ENCODE results near the gene CNNM1. TPM values are rescaled to one million over a fixed set of nuclear protein-coding genes. Genes with fewer than 3 reads are reported as not detected.

The CNNM1 gene
- total and polyA plus RNA-seq, 9 donors: 0.03 to 0.09 (median 0.06) TPM; not detected in 3

- Histone ChIP-seq H3K4me3 (ENCODE audit: low read length) (no peak overlapping the region), H3K27me3 (ENCODE audit: control insufficient read depth, insufficient read depth, low read length) (no peaks in the 10 kb centered on the region), H3K36me3 (ENCODE audit: control insufficient read depth, insufficient read depth, low read length) (peaks cover 50% of the 10 kb centered on the region), H3K4me1 (ENCODE audit: control insufficient read depth, insufficient read depth, low read length) (no peaks in the 10 kb centered on the region), H3K27ac (ENCODE audit: low read length) (no peak overlapping the region), H3K9me3 (replicated peaks; ENCODE audit: control insufficient read depth, low read depth, low read length) (no peaks in the 10 kb centered on the region)
- no CpG with 5 or more reads among the region's 3 CpGs for WGBS (ENCODE audit: insufficient coverage)
- no peak for DNase-seq
These were observed 77.0 kb downstream of the CNNM1 start for GRCh38 chr10:99406149-99406548.

GRCh38 chr10:99410146-99410545 is 81.0 kb downstream of the CNNM1 start:
- Histone ChIP-seq H3K27me3 (ENCODE audit: control insufficient read depth, insufficient read depth, low read length) (no peaks in the 10 kb centered on the region), H3K27ac (ENCODE audit: low read length) (no peak overlapping the region), H3K9me3 (replicated peaks; ENCODE audit: control insufficient read depth, low read depth, low read length) (no peaks in the 10 kb centered on the region), H3K4me1 (ENCODE audit: control insufficient read depth, insufficient read depth, low read length) (peaks cover 2% of the 10 kb centered on the region), H3K36me3 (ENCODE audit: control insufficient read depth, insufficient read depth, low read length) (peaks cover 18% of the 10 kb centered on the region), H3K4me3 (ENCODE audit: low read length) (no peak overlapping the region)
- WGBS (ENCODE audit: insufficient coverage): no CpG with 5 or more reads among the region's 1 CpG
- DNase-seq: no peak

GRCh38 chr10:99410876-99411275 is 81.7 kb downstream of the CNNM1 start:
- Histone ChIP-seq H3K4me1 (ENCODE audit: control insufficient read depth, insufficient read depth, low read length) (peaks cover 2% of the 10 kb centered on the region), H3K4me3 (ENCODE audit: low read length) (no peak overlapping the region), H3K9me3 (replicated peaks; ENCODE audit: control insufficient read depth, low read depth, low read length) (no peaks in the 10 kb centered on the region), H3K27me3 (ENCODE audit: control insufficient read depth, insufficient read depth, low read length) (no peaks in the 10 kb centered on the region), H3K27ac (ENCODE audit: low read length) (no peak overlapping the region), H3K36me3 (ENCODE audit: control insufficient read depth, insufficient read depth, low read length) (peaks cover 13% of the 10 kb centered on the region)
- DNase-seq: no peak
- 81% methylated on average over 2 of the region's 4 CpGs for WGBS (ENCODE audit: insufficient coverage)

- WGBS (ENCODE audit: insufficient coverage): 100% methylated on average over 1 of the region's 2 CpGs
- Histone ChIP-seq H3K4me3 (ENCODE audit: low read length) (no peak overlapping the region), H3K27me3 (ENCODE audit: control insufficient read depth, insufficient read depth, low read length) (no peaks in the 10 kb centered on the region), H3K27ac (ENCODE audit: low read length) (no peak overlapping the region), H3K4me1 (ENCODE audit: control insufficient read depth, insufficient read depth, low read length) (peaks cover 2% of the 10 kb centered on the region), H3K9me3 (replicated peaks; ENCODE audit: control insufficient read depth, low read depth, low read length) (no peaks in the 10 kb centered on the region), H3K36me3 (ENCODE audit: control insufficient read depth, insufficient read depth, low read length) (peaks cover 7% of the 10 kb centered on the region)
- no peak for DNase-seq
These were observed 82.4 kb downstream of the CNNM1 start for GRCh38 chr10:99411546-99411945.

- H3K27ac ChIP-seq (ENCODE audit: low read length): no peak overlapping the region
- peaks cover 1% of the 10 kb centered on the region for H3K36me3 ChIP-seq (ENCODE audit: control insufficient read depth, insufficient read depth, low read length)
- WGBS (ENCODE audit: insufficient coverage): 83% methylated on average over 1 of the region's 1 CpG
- H3K4me1 ChIP-seq (ENCODE audit: control insufficient read depth, insufficient read depth, low read length): peaks cover 2% of the 10 kb centered on the region
- no peaks in the 10 kb centered on the region for H3K27me3 ChIP-seq (ENCODE audit: control insufficient read depth, insufficient read depth, low read length)
- no peak for DNase-seq
- H3K4me3 ChIP-seq (ENCODE audit: low read length): no peak overlapping the region
- no peaks in the 10 kb centered on the region for H3K9me3 ChIP-seq (replicated peaks; ENCODE audit: control insufficient read depth, low read depth, low read length)
These were observed 82.9 kb downstream of the CNNM1 start for GRCh38 chr10:99412099-99412498.

GRCh38 chr10:99418910-99419624 is 89.9 kb downstream of the CNNM1 start:
- H3K4me3 ChIP-seq (ENCODE audit: low read length): no peak overlapping the region
- H3K27me3 ChIP-seq (ENCODE audit: control insufficient read depth, insufficient read depth, low read length): no peaks in the 10 kb centered on the region
- no peak overlapping the region for H3K27ac ChIP-seq (ENCODE audit: low read length)
- no peaks in the 10 kb centered on the region for H3K9me3 ChIP-seq (replicated peaks; ENCODE audit: control insufficient read depth, low read depth, low read length)
- H3K36me3 ChIP-seq (ENCODE audit: control insufficient read depth, insufficient read depth, low read length): peaks cover 18% of the 10 kb centered on the region
- H3K4me1 ChIP-seq (ENCODE audit: control insufficient read depth, insufficient read depth, low read length): no peaks in the 10 kb centered on the region
- no peak for DNase-seq

GRCh38 chr10:99419688-99420087 is 90.5 kb downstream of the CNNM1 start:
- Histone ChIP-seq H3K27ac (ENCODE audit: low read length) (no peak overlapping the region), H3K9me3 (replicated peaks; ENCODE audit: control insufficient read depth, low read depth, low read length) (no peaks in the 10 kb centered on the region), H3K27me3 (ENCODE audit: control insufficient read depth, insufficient read depth, low read length) (no peaks in the 10 kb centered on the region), H3K4me1 (ENCODE audit: control insufficient read depth, insufficient read depth, low read length) (no peaks in the 10 kb centered on the region), H3K4me3 (ENCODE audit: low read length) (no peak overlapping the region), H3K36me3 (ENCODE audit: control insufficient read depth, insufficient read depth, low read length) (peaks cover 19% of the 10 kb centered on the region)
- 90% methylated on average over 2 of the region's 2 CpGs for WGBS (ENCODE audit: insufficient coverage)
- DNase-seq: no peak

GRCh38 chr10:99421233-99421739 is 92.1 kb downstream of the CNNM1 start:
- Histone ChIP-seq H3K27ac (ENCODE audit: low read length) (no peak overlapping the region), H3K36me3 (ENCODE audit: control insufficient read depth, insufficient read depth, low read length) (peaks cover 24% of the 10 kb centered on the region)
- WGBS (ENCODE audit: insufficient coverage): 97% methylated on average over 2 of the region's 3 CpGs

GRCh38 chr10:99422529-99423096 is 93.5 kb downstream of the CNNM1 start:
- peaks cover 3% of the 10 kb centered on the region for H3K4me1 ChIP-seq (ENCODE audit: control insufficient read depth, insufficient read depth, low read length)
- no peaks in the 10 kb centered on the region for H3K27me3 ChIP-seq (ENCODE audit: control insufficient read depth, insufficient read depth, low read length)
- no CpG with 5 or more reads among the region's 5 CpGs for WGBS (ENCODE audit: insufficient coverage)
- no peaks in the 10 kb centered on the region for H3K9me3 ChIP-seq (replicated peaks; ENCODE audit: control insufficient read depth, low read depth, low read length)
- DNase-seq: no peak
- peaks cover 24% of the 10 kb centered on the region for H3K36me3 ChIP-seq (ENCODE audit: control insufficient read depth, insufficient read depth, low read length)
- no peak overlapping the region for H3K4me3 ChIP-seq (ENCODE audit: low read length)
- H3K27ac ChIP-seq (ENCODE audit: low read length): no peak overlapping the region

More at GRCh38 chr10:99421233-99421739, 92.1 kb downstream of the CNNM1 start:
- H3K27me3 ChIP-seq (ENCODE audit: control insufficient read depth, insufficient read depth, low read length): no peaks in the 10 kb centered on the region
- H3K9me3 ChIP-seq (replicated peaks; ENCODE audit: control insufficient read depth, low read depth, low read length): no peaks in the 10 kb centered on the region
- H3K4me3 ChIP-seq (ENCODE audit: low read length): no peak overlapping the region
- H3K4me1 ChIP-seq (ENCODE audit: control insufficient read depth, insufficient read depth, low read length): peaks cover 3% of the 10 kb centered on the region
- DNase-seq: no peak

- WGBS (ENCODE audit: insufficient coverage): no CpG with 5 or more reads among the region's 1 CpG
- DNase-seq: no peak
- Histone ChIP-seq H3K36me3 (ENCODE audit: control insufficient read depth, insufficient read depth, low read length) (peaks cover 16% of the 10 kb centered on the region), H3K4me1 (ENCODE audit: control insufficient read depth, insufficient read depth, low read length) (peaks cover 4% of the 10 kb centered on the region), H3K9me3 (replicated peaks; ENCODE audit: control insufficient read depth, low read depth, low read length) (no peaks in the 10 kb centered on the region), H3K27ac (ENCODE audit: low read length) (no peak overlapping the region), H3K4me3 (ENCODE audit: low read length) (no peak overlapping the region), H3K27me3 (ENCODE audit: control insufficient read depth, insufficient read depth, low read length) (no peaks in the 10 kb centered on the region)
These were observed 95.5 kb downstream of the CNNM1 start for GRCh38 chr10:99424656-99425055.
